Psoas muscle (tissue), 8 donors: ENCODE results near the gene SESN3. TPM values are rescaled to one million over a fixed set of nuclear protein-coding genes. Genes with fewer than 3 reads are reported as not detected.
"Not testable (repeated sequence)": the region's sequence is repeated elsewhere in the genome, so short reads cannot be mapped to it uniquely, and the experiment has no call there.

Experiments
- ATAC-seq, 4 donors: fragments of 200-7000 bp; cut with Tn5 transposase; one replicate each; pipeline ENCODE4 v1.9.1; 2020; ENCODE audit warnings: moderate library complexity in 3 of 4, mild to moderate bottlenecking in 2 of 4
- DNase-seq, 2 donors: peaks; one replicate each; pipeline ENCODE4 v3.0.0-alpha.2; 2020
- H3K27ac ChIP-seq: fragments of 200-600 bp; one replicate; pipeline ENCODE4 v1.8.0; 2022
- H3K27me3 ChIP-seq, 3 donors: fragments of 200-600 bp in 1 of 3; one replicate each; pipeline versions ENCODE4 v1.6.1 to v1.8.0; 2013 to 2022; ENCODE audit warnings: low read length in 2 of 3, mild to moderate bottlenecking in 2 of 3, moderate library complexity in 1 of 3; ENCODE audit not compliant: insufficient read depth in 3 of 3
- H3K36me3 ChIP-seq, 2 donors: fragments of 200-600 bp in 1 of 2; one replicate each; pipeline versions ENCODE4 v1.6.1 to v1.8.0; 2013 to 2022; ENCODE audit warnings: low read depth in 1 of 2, mild to moderate bottlenecking in 1 of 2, moderate library complexity in 1 of 2; ENCODE audit not compliant: insufficient read depth in 1 of 2
- H3K4me1 ChIP-seq: fragments of 200-600 bp; one replicate; pipeline ENCODE4 v1.8.0; 2022
- H3K4me3 ChIP-seq: fragments of 200-600 bp; one replicate; pipeline ENCODE4 v1.8.0; 2022; ENCODE audit warnings: mild to moderate bottlenecking
- H3K9me3 ChIP-seq: fragments of 200-600 bp; one replicate; pipeline ENCODE4 v1.8.0; 2022
- WGBS, 3 donors: extraction: QIAGEN DNeasy Blood & Tissue Kit; methylation state at CpG; one replicate each; pipeline versions ENCODE4 v1.1.6 to v1.1.7; 2013; 5-methylcytosine and 5-hydroxymethylcytosine counted together
- intact Hi-C, 2 donors: fragments of 100-400 bp; cut with DNase I; formaldehyde crosslinking; loops; one replicate each; pipeline versions ENCODE4 v1.11.0 to v1.14.2; 2022
- polyA plus RNA-seq, 3 donors: library from polyadenylated mRNA; stranded (reverse); fragments of 200-250 nt; gene quantifications; one replicate each; pipeline ENCODE4 v1.2.3, GENCODE V29; 2013
- total RNA-seq, 4 donors: library from RNA; stranded (reverse); fragmentation: NEBNext Ultra II Directional in 2 of 4; extraction: Animal tissue kit (Norgen Biotek cat#: 25700) in 2 of 4; gene quantifications; one replicate each; pipeline versions ENCODE4 v1.2.1 to v1.2.4, GENCODE V29; 2021 to 2023
- TF ChIP-seq, protein P1 (sequence below): fragments of 200-600 bp; IDR thresholded peaks from one replicate; pipeline ENCODE4 v1.8.0; 2022; ENCODE audit warnings: antibody characterized with exemption
- donor health status: healthy with polysubstance abuse.
- donor health status: DM: no; HTN: no; CAD: no; lungs with moderate emphysema.
- donor health status: Bipolar disorder and iron deficiency.
- donor health status: healthy.
- donor health status: DM: yes; HTN: yes; CAD: no.
- donor health status: DM: no; HTN: no; CAD: no.
- donor health status: DM: no; HTN: no; CAD: no.
- donor health status: DM: yes; HTN: yes; CAD: no.

Gene SESN3
- total and polyA plus RNA-seq, 7 donors, result 0.92 to 94.6 (median 5.3) TPM

DNA sequence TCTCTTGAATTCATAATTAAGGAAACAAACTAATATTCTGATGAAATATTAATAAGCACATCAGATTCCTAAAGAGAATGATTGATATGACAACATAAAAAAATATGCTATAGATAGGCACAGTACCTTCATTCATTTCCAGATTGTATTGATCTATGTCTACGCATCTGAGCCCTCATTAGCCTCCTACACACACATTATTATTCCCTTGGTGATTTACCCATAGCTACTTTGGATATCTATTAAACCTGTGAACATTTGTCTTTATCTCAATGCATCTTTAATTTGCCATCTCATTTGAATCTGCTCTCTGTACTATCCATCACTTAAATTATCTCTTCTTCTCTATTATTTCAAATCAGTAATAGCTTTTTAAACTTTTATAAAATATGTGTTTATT is 18.4 kb downstream of the SESN3 start:
- intact Hi-C loops, result no loop called here

DNA sequence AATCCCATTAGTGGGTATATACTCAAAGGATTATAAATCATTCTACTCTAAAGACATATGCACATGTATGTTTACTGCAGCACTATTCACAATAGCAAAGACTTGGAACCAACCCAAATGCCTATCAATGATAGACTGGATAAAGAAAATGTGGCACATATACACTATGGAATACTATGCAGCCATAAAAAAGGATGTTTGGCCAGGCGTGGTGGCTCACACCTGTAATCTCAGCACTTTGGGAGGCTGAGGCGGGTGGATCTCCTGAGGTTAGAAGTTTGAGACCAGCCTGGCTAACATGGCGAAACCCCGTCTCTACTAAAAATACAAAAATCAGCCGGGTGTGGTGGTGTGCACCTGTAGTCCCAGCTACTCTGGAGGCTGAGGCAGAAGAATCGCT is 21.5 kb downstream of the SESN3 start:
- H3K27ac ChIP-seq, H3K36me3 ChIP-seq, H3K4me3 ChIP-seq, intact Hi-C loops, H3K27me3 ChIP-seq, H3K4me1 ChIP-seq, DNase-seq, H3K9me3 ChIP-seq, ATAC-seq: not testable (repeated sequence)
- WGBS, 3 donors, result 84 to 99% (median 91%) methylated on average over 6 of the region's 6 CpGs

More for the DNA sequence above, 18.4 kb downstream of the SESN3 start:
- H3K9me3 ChIP-seq, result no peaks in the 10 kb centered on the region
- H3K27me3 ChIP-seq, result no peaks in the 10 kb centered on the region
- no peaks in the 10 kb centered on the region for H3K36me3 ChIP-seq
- 45 to 96% (median 92%) methylated on average over 1 of the region's 1 CpG for WGBS, 3 donors
- TF ChIP-seq, protein P1, sequence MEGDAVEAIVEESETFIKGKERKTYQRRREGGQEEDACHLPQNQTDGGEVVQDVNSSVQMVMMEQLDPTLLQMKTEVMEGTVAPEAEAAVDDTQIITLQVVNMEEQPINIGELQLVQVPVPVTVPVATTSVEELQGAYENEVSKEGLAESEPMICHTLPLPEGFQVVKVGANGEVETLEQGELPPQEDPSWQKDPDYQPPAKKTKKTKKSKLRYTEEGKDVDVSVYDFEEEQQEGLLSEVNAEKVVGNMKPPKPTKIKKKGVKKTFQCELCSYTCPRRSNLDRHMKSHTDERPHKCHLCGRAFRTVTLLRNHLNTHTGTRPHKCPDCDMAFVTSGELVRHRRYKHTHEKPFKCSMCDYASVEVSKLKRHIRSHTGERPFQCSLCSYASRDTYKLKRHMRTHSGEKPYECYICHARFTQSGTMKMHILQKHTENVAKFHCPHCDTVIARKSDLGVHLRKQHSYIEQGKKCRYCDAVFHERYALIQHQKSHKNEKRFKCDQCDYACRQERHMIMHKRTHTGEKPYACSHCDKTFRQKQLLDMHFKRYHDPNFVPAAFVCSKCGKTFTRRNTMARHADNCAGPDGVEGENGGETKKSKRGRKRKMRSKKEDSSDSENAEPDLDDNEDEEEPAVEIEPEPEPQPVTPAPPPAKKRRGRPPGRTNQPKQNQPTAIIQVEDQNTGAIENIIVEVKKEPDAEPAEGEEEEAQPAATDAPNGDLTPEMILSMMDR, result no peak
- ATAC-seq, result no peak
- H3K4me1 ChIP-seq, result no peaks in the 10 kb centered on the region
- H3K27ac ChIP-seq, result no peak overlapping the region
- no peak overlapping the region for H3K4me3 ChIP-seq
- no peak for DNase-seq

DNA sequence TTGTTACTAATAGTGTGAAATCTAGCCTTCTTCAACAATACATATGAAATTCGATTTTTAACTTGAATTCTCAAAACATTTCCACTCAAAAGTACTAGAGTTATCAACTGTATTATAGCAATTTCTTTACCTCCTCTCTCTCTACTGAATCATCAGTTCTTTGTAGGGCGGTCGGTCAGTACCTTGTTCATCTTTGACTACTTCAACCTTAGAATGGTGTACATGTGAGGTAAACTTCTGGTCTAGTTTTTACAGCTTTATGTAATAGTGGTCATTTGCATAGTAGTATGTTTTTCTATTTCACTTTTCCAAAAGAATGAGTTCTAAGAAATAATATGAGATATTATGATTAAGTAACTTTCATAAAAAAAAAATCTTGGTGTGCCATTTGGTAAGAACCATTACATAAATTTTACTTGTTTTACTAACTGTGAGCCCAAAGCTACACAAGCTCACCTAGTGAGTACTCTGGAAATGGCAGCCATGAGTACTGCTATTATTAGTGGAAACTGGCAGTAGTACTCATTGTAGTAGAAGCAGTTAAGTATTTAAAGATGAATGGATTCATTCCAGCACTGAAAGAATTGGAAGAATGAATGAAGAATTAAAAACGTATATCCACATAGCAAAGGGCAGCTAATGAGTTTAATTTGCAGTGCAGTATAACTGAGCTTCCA is 30.1 kb downstream of the SESN3 start:
- Histone ChIP-seq H3K9me3 (no peaks in the 10 kb centered on the region), H3K27ac (no peak overlapping the region), H3K36me3 (no peaks in the 10 kb centered on the region), H3K4me3 (no peak overlapping the region), H3K4me1 (no peaks in the 10 kb centered on the region), H3K27me3 (no peaks in the 10 kb centered on the region)
- intact Hi-C loops, result no loop called here
- no peak for ATAC-seq
- 88 to 92% (median 91%) methylated on average over 4 of the region's 4 CpGs for WGBS, 3 donors
- TF ChIP-seq, protein P1, result no peak
- DNase-seq, result no peak

DNA sequence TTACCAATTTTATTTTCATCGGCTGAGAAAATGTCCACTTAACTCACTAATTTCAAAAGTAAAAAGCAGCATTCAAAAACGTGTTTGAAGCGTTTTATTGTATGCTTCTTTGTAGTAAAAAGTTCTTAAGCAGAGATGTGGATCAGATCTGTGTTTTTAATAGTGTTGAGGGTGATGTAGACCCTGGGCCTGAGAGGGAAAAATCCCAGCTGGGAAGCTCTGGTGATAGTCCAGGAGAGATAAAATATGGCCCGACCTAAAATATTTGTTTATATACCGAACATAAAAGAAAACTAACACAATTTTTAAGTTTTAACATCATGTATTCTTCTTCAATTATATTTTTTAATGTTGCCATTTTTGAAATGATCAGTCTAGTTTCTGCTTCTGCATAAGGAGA is 35.2 kb downstream of the SESN3 start:
- intact Hi-C loops, result no loop called here
- WGBS, 3 donors, result 65 to 76% (median 70%) methylated on average over 5 of the region's 5 CpGs
- Histone ChIP-seq H3K36me3 (peaks cover 0 to 5% of the 10 kb centered on the region in 2 donors), H3K27ac (no peak overlapping the region), H3K4me1 (no peaks in the 10 kb centered on the region), H3K4me3 (no peak overlapping the region), H3K27me3 (no peaks in the 10 kb centered on the region), H3K9me3 (no peaks in the 10 kb centered on the region)
- no peak for ATAC-seq
- TF ChIP-seq, protein P1, result no peak
- DNase-seq, result no peak

DNA sequence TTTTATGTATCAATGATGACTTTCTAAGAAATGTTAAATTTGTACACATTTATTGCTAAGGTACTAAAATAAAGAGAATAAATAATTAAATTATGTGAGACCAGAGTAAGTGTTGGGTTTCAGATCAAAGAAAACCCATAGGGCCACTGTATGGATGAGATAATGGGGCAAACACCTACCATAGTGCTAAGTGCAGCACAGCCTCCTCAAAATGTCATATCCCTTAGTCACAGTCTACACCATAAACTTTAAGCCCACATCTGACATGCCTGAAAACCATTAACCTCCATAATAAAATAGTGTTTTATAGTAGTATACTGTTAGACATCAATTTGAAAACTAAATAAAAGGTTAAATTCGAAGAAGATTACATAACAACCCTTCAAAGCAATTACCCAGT is 37.5 kb downstream of the SESN3 start:
- WGBS, 3 donors, result 93 to 96% (median 96%) methylated on average over 1 of the region's 1 CpG
- H3K9me3 ChIP-seq, result no peaks in the 10 kb centered on the region
- peaks cover 0 to 5% of the 10 kb centered on the region in 2 donors for H3K36me3 ChIP-seq
- DNase-seq (no peak), ATAC-seq (no peak)
- no peak overlapping the region for H3K4me3 ChIP-seq
- intact Hi-C loops, result no loop called here
- H3K27ac ChIP-seq, result no peak overlapping the region
- TF ChIP-seq, protein P1, result no peak
- H3K27me3 ChIP-seq, result no peaks in the 10 kb centered on the region
- no peaks in the 10 kb centered on the region for H3K4me1 ChIP-seq
